Cerebellar nuclear complex (tissue), 1 donor: Measurements from ENCODE around the gene ZNF774.
"Not testable (repeated sequence)": the region's sequence is repeated elsewhere in the genome, so short reads cannot be mapped to it uniquely, and the experiment has no call there.

ENCODE experiments used
- DNase-seq, 2 experiments: peaks; one replicate each; lab custom pipeline; 2025; lab: John Stamatoyannopoulos, UW

Gene ZNF774

DNA sequence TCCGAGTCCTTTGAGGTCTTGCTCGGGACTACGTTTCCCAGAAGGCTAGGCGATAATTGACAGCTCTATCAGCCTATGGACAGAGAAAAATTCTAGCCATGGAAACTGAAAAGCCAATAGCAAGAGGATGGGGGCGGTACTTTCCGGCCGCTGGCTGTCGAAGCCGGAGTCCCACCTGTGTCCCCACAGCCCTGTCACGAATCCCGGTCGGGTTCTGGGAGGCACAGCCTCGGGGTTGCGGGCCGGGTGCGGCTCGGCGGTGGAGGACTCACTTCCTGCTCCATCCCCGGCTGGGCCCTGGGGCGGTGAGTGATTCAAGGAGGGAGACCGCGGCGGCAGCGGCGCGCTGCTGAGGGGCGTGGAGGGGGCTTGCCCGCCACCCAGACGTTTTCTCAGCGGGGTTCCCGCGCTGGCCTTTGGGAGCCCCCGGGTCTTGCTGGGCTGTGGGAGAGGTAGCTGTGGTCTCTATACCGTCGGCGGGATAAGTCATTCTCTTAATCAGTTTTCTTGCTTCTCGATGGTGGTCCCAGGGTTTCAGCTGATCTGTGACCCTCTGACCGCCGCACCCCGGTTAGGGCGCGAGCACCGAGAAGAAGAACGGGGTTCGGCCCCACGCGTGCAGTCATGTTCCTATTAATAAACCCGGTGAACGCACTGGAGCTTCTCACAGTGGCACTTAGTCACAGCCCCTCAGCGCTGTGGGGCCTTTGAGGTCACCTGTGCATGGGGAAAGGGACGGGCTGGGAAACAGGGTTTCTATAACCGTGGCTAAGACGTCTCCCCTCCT, at the start of gene ZNF774:
ZNF774 (plus strand) TSS at position 178 of the 787 bp plus-strand sequence. CDS start 2,377 bp downstream, outside the sequence.
- DNase-seq = peak; percentile 72 to 88

DNA sequence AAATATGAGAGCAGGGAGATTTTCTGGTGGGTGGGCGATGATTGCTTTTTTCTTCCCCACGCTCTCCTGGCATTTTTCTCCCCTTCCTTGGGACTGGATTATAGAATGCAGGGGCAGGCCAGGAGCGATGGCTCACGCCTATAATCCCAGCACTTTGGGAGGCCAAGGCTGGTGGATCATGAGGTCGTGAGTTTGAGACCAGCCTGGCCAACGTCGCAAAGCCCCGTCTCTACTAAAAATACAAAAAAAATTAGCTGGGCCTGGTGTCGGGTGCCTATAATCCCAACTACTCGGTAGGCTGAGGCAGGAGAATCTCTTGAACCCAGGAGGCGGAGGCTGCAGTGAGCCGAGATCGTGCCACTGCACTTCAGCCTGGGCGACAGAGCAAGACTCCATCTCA, 46.7 kb upstream of the ZNF774 start:
- DNase-seq = not testable (repeated sequence)

DNA sequence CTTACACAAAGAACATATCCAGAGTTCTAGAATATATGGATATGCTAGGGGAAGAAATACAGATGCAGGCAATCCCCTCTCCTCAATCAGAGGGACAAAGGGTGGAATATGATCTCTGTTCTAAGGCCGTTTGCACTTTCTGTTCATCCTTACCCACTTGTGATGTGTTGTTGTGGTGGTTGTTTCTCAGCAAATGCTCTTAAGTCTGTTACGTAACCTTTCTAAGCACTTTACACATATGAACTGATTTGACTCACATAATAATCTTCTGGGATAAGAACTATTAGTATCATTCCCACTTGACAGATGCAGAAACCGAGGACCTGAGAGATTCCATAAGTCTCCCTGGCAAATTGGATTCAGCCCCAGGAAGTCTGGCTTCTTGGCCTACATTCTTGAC, 46.2 kb upstream of the ZNF774 start:
- DNase-seq = no peak

- DNase-seq = no peak
These were observed 45.5 kb upstream of the ZNF774 start for GRCh38 chr15:90306560-90306959.

- DNase-seq = no peak
These were observed 44.4 kb upstream of the ZNF774 start for GRCh38 chr15:90307661-90308060.

DNA sequence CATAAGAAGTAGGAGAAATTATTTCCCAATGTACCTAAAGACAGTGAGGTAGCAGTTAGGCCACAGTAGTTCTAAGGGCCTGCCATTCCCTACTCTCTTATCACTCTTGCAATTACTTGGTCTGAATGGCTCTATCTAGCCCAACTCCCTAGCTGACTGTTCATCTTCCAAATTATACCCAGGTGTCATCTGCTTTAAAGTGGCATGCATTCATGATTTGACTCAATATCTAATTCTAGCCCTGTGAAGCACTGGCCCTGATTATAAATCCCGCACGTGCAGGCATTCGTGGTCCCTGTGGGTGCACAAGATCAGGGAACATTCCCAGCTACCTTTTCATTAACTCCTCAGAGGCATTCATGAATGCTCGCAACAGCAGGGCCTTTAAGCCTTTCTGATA, 43.1 kb upstream of the ZNF774 start:
- DNase-seq = no peak

- no peak for DNase-seq
These were observed 36.7 kb upstream of the ZNF774 start for GRCh38 chr15:90315278-90315982.

DNA sequence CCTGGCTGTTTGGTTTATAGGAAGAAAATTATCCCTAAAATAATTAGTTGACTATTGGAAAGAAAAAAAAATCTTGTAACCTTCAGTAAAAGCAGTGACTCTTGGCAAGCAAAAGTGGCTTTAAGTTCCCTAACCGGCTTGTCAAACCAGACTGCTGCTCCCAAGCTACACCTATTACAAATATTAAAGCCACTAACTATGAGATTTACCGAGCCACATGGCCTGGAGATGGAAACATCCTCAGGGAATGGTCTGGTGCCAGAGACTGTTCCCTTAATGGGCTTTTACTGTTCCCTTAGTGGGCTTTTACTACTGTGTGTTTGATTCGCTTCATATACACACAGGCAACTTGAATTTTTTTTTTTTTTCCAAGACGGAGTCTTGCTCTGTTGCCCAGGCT, 35.9 kb upstream of the ZNF774 start:
- no peak for DNase-seq

DNA sequence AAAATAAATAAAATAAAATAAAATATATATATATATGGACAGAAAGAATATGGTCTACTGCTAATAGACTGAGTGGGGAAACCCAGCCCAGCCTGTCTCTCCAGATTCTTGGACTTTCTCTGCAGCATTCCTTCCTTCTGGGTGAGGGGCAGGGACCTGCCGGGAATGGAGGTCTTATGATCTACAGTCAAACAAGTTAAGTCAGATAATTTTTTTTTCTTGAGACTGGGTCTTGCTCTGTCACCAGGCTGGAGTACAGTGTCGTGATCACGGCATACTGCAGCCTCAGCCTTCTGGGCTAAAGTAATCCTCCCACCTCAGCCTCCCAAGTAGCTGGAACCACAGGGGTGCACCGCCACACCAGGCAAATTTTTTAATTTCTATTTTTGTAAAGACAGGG, 33.5 kb upstream of the ZNF774 start:
- no peak for DNase-seq

- peak in 1 of 2 experiments; percentile 84 for DNase-seq
These were observed 31.8 kb upstream of the ZNF774 start for GRCh38 chr15:90320062-90320884.

- no peak for DNase-seq
These were observed 31.2 kb upstream of the ZNF774 start for GRCh38 chr15:90320885-90321278.

GRCh38 chr15:90322538-90322937, 29.5 kb upstream of the ZNF774 start:
- DNase-seq = no peak

GRCh38 chr15:90325726-90326125, 26.4 kb upstream of the ZNF774 start:
- no peak for DNase-seq

DNA sequence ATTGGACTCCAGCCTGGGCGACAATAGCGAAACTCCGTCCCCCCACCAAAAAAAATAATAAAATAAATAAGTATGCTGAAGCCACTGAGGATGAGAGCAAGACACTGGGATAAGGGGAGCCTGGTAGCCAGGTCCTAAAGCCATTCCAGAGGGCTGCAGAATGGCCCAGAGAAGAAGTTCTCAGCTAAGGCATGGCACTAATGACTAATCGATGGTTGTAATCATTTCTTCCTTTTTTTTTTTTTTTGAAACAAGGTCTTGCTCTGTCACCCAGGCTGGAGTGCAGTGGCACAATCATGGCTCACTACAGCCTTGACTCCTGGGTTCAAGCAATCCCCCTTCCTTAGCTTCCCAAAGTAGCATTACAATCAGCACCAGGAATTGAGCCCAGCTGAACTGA, 25.6 kb upstream of the ZNF774 start:
- DNase-seq = no peak

GRCh38 chr15:90327311-90327710, 24.8 kb upstream of the ZNF774 start:
- DNase-seq = no peak

GRCh38 chr15:90334304-90334731, 17.8 kb upstream of the ZNF774 start:
- no peak for DNase-seq

DNA sequence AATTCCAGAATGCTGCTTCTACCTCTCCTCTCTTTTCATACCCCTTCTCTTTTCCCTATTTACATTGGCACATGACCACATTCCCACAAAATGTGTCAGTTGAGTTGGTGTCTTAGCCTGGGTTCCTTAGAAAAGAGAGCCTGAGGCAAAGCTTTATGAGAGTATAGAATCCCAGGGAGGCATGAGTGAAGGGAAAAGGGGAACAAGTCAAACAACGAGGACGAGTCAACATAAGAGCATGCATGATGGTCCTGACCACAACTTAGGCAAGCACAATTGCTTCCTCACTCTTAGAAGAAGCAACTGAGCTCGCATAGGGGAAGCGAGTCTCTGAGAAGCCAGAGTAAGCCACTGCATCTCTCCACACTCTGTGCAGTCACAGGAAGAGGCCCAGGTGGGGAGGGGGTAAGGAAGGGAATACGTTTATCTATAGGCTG, 15.4 kb upstream of the ZNF774 start:
- DNase-seq = no peak

DNA sequence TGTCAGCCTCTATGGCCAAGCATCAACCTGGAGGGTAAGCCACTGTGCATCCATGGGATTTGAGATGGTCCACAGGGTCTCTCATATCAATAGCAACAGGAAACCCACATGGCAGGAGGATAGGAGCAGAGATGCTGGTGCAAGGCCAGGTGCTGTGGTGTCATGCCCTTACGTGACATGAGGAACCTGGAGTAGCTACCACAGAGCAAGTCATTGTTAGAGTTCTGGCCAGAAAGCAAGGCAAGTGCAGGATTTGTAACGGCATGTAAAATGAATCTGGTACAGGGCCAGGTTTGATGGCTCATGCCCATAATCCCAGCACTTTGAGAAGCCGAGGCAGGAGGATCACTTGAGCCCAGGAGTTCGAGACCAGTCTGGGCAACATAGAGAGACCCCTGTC, 14.8 kb upstream of the ZNF774 start:
- DNase-seq = no peak

DNA sequence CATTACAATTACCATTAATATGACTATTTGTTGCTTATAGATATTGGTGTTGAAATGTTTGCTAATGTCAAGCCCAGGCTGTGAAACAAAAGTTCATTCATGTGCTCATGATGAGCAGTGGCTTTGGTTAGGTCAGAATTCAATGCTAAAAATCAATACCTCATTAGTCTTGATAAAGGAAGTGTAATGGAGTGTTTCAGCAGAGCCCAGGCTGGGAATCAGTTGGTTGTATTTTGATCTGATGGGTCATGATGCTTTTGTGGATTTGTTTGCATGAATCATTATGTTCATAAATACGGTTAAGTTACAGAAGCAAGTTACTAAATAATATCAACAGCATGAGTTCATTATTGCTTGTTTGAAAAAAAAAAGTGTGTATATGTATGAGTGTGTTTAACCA, 13.6 kb upstream of the ZNF774 start:
- DNase-seq = no peak

GRCh38 chr15:90340345-90340744, 11.7 kb upstream of the ZNF774 start:
- no peak for DNase-seq

DNA sequence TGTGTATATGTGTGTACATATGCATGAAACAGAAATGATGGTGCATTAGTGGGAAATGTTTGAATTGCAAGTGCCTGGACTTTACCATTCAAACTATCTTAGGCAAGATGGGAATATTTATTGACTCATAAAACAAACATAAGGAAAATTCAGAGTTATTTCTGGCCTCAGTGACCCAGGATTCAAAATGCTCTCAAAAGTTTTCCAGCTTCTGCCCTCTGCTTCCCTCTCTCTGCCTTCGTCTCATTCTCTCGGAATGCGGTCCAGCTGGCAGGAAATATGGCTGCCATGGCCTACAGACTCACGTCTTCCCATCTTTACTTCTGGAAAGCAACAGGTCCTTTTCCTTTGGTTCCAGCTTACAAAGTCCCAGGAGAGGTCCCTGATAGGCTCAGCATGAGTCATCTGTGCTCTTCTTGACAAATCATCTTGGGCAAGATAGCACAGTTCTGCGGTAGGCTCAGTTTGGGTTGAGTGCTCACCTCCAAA, 8.7 kb upstream of the ZNF774 start:
- DNase-seq = no peak

GRCh38 chr15:90344662-90345061, 7.4 kb upstream of the ZNF774 start:
- no peak for DNase-seq
